HepG2 (cell line): ENCODE measurements around the gene GYS1. TPM values are rescaled to one million over a fixed set of nuclear protein-coding genes. Genes with fewer than 3 reads are reported as not detected.

Experiments
- ARNT2 ChIP-seq: sonication (generic); formaldehyde crosslinking; IDR thresholded peaks from 2 replicates; pipeline ENCODE4 v1.8.0; 2022; ENCODE audit warnings: mild to moderate bottlenecking, low read depth, missing genetic modification reagents, moderate library complexity
- BORCS8-MEF2B ChIP-seq: sonication (generic); formaldehyde crosslinking; IDR thresholded peaks from 2 replicates; pipeline ENCODE4 v1.8.0; 2022; ENCODE audit warnings: mild to moderate bottlenecking, missing genetic modification reagents
- CBX1 ChIP-seq: IDR thresholded peaks from one replicate; pipeline ENCODE4 v1.6.1; 2016; ENCODE audit warnings: antibody characterized with exemption, low read depth
- DDIT3 ChIP-seq: sonication (generic); formaldehyde crosslinking; IDR thresholded peaks from 2 replicates; pipeline ENCODE4 v1.4.0; 2020; ENCODE audit warnings: mild to moderate bottlenecking, missing genetic modification reagents
- ELF4 ChIP-seq: sonication (generic); formaldehyde crosslinking; IDR thresholded peaks from 2 replicates; pipeline ENCODE4 v1.5.0; 2020; ENCODE audit warnings: missing genetic modification reagents, mild to moderate bottlenecking, moderate library complexity, borderline replicate concordance
- GMEB1 ChIP-seq: sonication (generic); formaldehyde crosslinking; IDR thresholded peaks from 2 replicates; pipeline ENCODE4 v1.5.1; 2020; ENCODE audit warnings: missing genetic modification reagents, mild to moderate bottlenecking, borderline replicate concordance
- GPBP1L1 ChIP-seq: sonication (generic); formaldehyde crosslinking; IDR thresholded peaks from 2 replicates; pipeline ENCODE4 v1.5.0; 2020; ENCODE audit warnings: mild to moderate bottlenecking, missing genetic modification reagents
- NFE2L1 ChIP-seq: sonication (generic); formaldehyde crosslinking; IDR thresholded peaks from 2 replicates; pipeline ENCODE4 v1.4.0; 2020; ENCODE audit warnings: missing genetic modification reagents, mild to moderate bottlenecking, borderline replicate concordance
- NPAS2 ChIP-seq: sonication (generic); formaldehyde crosslinking; IDR thresholded peaks from 2 replicates; pipeline ENCODE4 v1.8.0; 2022; ENCODE audit warnings: mild to moderate bottlenecking, missing genetic modification reagents, borderline replicate concordance
- NR2F1 ChIP-seq, 2 experiments: fragments of 450-650 bp in 1 of 2; formaldehyde crosslinking in 1 of 2; IDR thresholded peaks; 2 replicates each; pipeline versions ENCODE4 v1.5.0 to v1.6.1; 2016 to 2020; ENCODE audit warnings: mild to moderate bottlenecking in 1 of 2, missing compliant biosample characterization in 1 of 2, missing genetic modification reagents in 1 of 2, moderate library complexity in 1 of 2
- POLR2G ChIP-seq: fragments of 200-400 bp; formaldehyde crosslinking; IDR thresholded peaks from 2 replicates; pipeline ENCODE4 v1.6.1; 2018; ENCODE audit warnings: mild to moderate bottlenecking, low read depth, low read length, moderate library complexity
- SP140L ChIP-seq: sonication (generic); formaldehyde crosslinking; IDR thresholded peaks from 2 replicates; pipeline ENCODE4 v1.4.0; 2020; ENCODE audit warnings: missing genetic modification reagents, borderline replicate concordance
- SP5 ChIP-seq: IDR thresholded peaks from 2 replicates; pipeline ENCODE4 v1.6.1; 2016; ENCODE audit warnings: low read depth, borderline replicate concordance
- TCF7 ChIP-seq: sonication (generic); IDR thresholded peaks from 2 replicates; pipeline ENCODE4 v1.6.1; 2016; ENCODE audit warnings: antibody characterized with exemption, low read depth
- U2AF2 ChIP-seq: fragments of 200-400 bp; formaldehyde crosslinking; IDR thresholded peaks from 2 replicates; pipeline ENCODE4 v1.6.1; 2017; ENCODE audit warnings: low read depth, mild to moderate bottlenecking, low read length
- ZFP36L2 ChIP-seq: sonication (generic); formaldehyde crosslinking; IDR thresholded peaks from 2 replicates; pipeline ENCODE4 v1.4.0; 2020; ENCODE audit warnings: missing genetic modification reagents
- ZFX ChIP-seq: sonication (generic); formaldehyde crosslinking; IDR thresholded peaks from 2 replicates; pipeline ENCODE4 v1.4.0; 2020; ENCODE audit warnings: mild to moderate bottlenecking, low read depth, missing genetic modification reagents, moderate library complexity
- ZNF160 ChIP-seq: sonication (generic); formaldehyde crosslinking; IDR thresholded peaks from 2 replicates; pipeline ENCODE4 v1.8.0; 2022; ENCODE audit warnings: mild to moderate bottlenecking, inconsistent platforms, missing genetic modification reagents
- ZNF234 ChIP-seq: sonication (generic); formaldehyde crosslinking; conservative IDR thresholded peaks from 2 replicates; pipeline ENCODE4 v1.5.1; 2020; ENCODE audit warnings: mild to moderate bottlenecking, missing genetic modification reagents
- ZNF354B ChIP-seq: sonication (generic); formaldehyde crosslinking; IDR thresholded peaks from 2 replicates; pipeline ENCODE4 v1.8.0; 2022; ENCODE audit warnings: mild to moderate bottlenecking, missing genetic modification reagents
- ZNF484 ChIP-seq: sonication (generic); formaldehyde crosslinking; IDR thresholded peaks from 2 replicates; pipeline ENCODE4 v1.5.1; 2020; ENCODE audit warnings: mild to moderate bottlenecking, low read depth, missing genetic modification reagents, borderline replicate concordance
- ZNF556 ChIP-seq: sonication (generic); formaldehyde crosslinking; IDR thresholded peaks from 2 replicates; pipeline ENCODE4 v1.4.0; 2020; ENCODE audit warnings: mild to moderate bottlenecking, missing genetic modification reagents, borderline replicate concordance
- ZNF614 ChIP-seq: IDR thresholded peaks from 2 replicates; pipeline ENCODE4 v1.6.1; 2018; ENCODE audit warnings: missing biosample characterization, missing genetic modification reagents, inconsistent platforms, borderline replicate concordance
- ZNF777 ChIP-seq: sonication (generic); formaldehyde crosslinking; IDR thresholded peaks from 2 replicates; pipeline ENCODE4 v1.4.0; 2020; ENCODE audit warnings: missing genetic modification reagents
- ZNF800 ChIP-seq: sonication (generic); formaldehyde crosslinking; IDR thresholded peaks from 2 replicates; pipeline ENCODE4 v1.4.0; 2020; ENCODE audit warnings: missing genetic modification reagents
- polyA plus RNA-seq, 8 experiments: library from polyadenylated mRNA; depleted of rRNA in 3 of 8; stranded (reverse) in 7 of 8; unstranded in 1 of 8; fragments of >200 nt; fragmentation: Illumina TruSeq in 4 of 8; extraction: Trizol in 4 of 8; gene quantifications; 2 replicates each; pipeline versions ENCODE4 v1.2.1 to v1.2.3, GENCODE V29; 2011 to 2016; ENCODE audit warnings: low read depth in 4 of 8, missing spikeins in 1 of 8, mixed read lengths in 1 of 8; ENCODE audit not compliant: insufficient read depth in 1 of 8
- total RNA-seq, 5 experiments: library from RNA; depleted of rRNA; stranded (reverse); fragments of >200 nt; fragmentation: Illumina TruSeq; extraction: Trizol; gene quantifications; 2 replicates each; pipeline ENCODE4 v1.2.3, GENCODE V29; 2016; ENCODE audit warnings: low read depth in 1 of 5

Gene GYS1
- total and polyA plus RNA-seq, 2 of the 13 experiments (the other 11 are each of a cell fraction or from before 2014, with no cell fraction given), result 18.4 to 42.1 TPM

GRCh38 chr19:48954595-48955307 is 38.4 kb downstream of the GYS1 start, which contains the start of gene BAX (continued):
- TF ChIP-seq ZFX (CRISPR knock-in tag) (peak; percentile 13; the same call in 1 of the 2 replicates), ZNF614 (CRISPR knock-in tag) (no peak), ZNF234 (CRISPR knock-in tag) (0 out of 2 replicates have a peak, but pooled peaks have one; percentile 55), POLR2G (peak; percentile 75), ZNF777 (CRISPR knock-in tag) (peak; percentile 97), GMEB1 (CRISPR knock-in tag) (peak; percentile 98), DDIT3 (CRISPR knock-in tag) (no peak), ZNF160 (CRISPR knock-in tag) (peak; percentile 48; the same call in 1 of the 2 replicates), NFE2L1 (CRISPR knock-in tag) (no peak), TCF7 (no peak), NPAS2 (CRISPR knock-in tag) (no peak), SP140L (CRISPR knock-in tag) (no peak), ZNF484 (no peak), U2AF2 (0 out of 2 replicates have a peak, but pooled peaks have one; percentile 26), ELF4 (CRISPR knock-in tag) (no peak), ARNT2 (CRISPR knock-in tag) (peak; percentile 69), CBX1 (peak; percentile 47), SP5 (CRISPR knock-in tag) (no peak), NR2F1 (CRISPR knock-in tag; IDR thresholded peaks at IDR 0.05) (peak in 1 of 2 experiments; percentile 57; a peak in 2 of 4 replicates), GPBP1L1 (CRISPR knock-in tag) (no peak), ZNF556 (CRISPR knock-in tag) (peak; percentile 53; the same call in 1 of the 2 replicates), ZFP36L2 (CRISPR knock-in tag) (no peak), BORCS8-MEF2B (CRISPR knock-in tag) (peak; percentile 66), ZNF354B (CRISPR knock-in tag) (no peak), ZNF800 (0 out of 2 replicates have a peak, but pooled peaks have one; percentile 24)
